GM18909 (cell line): Measurements from ENCODE around the gene ACAD10.
A peak's percentile ranks its signal among the peaks of the same experiment; 100 is the strongest.
"Not testable (repeated sequence)": the region's sequence is repeated elsewhere in the genome, so short reads cannot be mapped to it uniquely, and the experiment has no call there.

Experiments
- ATAC-seq: cut with Tn5 transposase; IDR thresholded peaks from one replicate; pipeline ENCODE4 v1.9.1; 2021; ENCODE audit warnings: mild to moderate bottlenecking; ENCODE audit not compliant: unreplicated experiment, poor library complexity

Gene ACAD10

DNA sequence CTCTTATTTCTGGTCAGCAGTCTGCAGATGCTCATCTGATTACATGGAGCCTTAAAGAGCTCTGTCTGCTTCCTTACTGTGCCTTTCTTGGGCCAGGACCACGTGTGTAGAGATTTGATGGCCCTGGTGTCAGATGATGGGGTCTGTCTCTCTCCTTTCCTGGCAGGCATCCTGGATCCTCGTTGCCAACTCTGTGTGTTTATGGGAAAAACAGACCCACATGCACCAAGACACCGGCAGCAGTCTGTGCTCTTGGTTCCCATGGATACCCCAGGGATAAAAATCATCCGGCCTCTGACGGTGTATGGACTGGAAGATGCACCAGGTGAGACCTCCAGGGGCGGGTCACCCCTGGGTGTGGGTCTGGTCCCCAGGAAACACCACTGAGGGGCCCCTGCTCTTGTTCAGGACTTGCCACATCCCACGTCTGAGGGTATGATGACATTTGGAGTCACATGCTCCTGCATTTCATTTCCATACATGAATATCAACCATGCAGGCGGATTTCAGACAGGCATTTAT, 62.4 kb downstream of the ACAD10 start:
- no peak for ATAC-seq

GRCh38 chr12:111748867-111749266, 63.0 kb downstream of the ACAD10 start:
- no peak for ATAC-seq

DNA sequence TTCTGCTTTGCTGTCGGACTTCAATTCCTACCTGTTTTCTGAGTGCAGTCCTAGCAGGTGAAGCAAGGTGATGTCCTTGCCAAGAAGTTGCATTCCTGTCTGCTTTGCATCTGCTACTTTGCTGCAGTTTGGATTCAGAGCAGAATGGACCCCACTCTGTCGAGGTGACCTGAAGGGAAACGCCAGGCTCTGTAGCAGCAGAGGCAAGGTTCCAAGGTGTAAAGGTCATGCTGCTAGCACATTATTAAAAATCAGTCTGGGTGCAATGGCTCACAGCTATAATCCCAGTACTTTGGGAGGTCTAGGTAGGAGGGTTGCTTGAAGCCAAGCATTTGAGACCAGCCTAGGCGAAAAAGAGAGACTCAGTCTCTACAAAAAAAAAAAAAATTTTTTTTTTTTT, 63.5 kb downstream of the ACAD10 start:
- ATAC-seq: no peak

GRCh38 chr12:111753144-111753881, 67.5 kb downstream of the ACAD10 start:
- ATAC-seq: no peak

- ATAC-seq: no peak
Observed at GRCh38 chr12:111754671-111755070, 68.8 kb downstream of the ACAD10 start.

DNA sequence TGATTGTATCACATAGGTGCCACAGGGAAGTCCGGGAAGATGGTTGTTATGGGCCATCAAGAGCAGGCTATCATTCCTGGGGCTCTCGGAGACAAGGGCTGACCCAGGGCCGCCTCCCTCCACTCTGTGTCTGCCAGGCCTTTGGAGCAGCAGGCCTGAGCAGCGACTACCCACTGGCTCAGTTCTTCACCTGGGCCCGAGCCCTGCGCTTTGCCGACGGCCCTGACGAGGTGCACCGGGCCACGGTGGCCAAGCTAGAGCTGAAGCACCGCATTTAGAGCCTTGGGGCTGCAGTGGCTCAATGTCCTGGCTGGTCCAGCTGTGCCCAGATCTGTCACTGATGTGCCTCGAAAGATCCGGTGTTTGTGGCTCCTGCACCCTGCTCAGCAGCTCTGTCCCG, 70.3 kb downstream of the ACAD10 start:
- ATAC-seq: no peak

DNA sequence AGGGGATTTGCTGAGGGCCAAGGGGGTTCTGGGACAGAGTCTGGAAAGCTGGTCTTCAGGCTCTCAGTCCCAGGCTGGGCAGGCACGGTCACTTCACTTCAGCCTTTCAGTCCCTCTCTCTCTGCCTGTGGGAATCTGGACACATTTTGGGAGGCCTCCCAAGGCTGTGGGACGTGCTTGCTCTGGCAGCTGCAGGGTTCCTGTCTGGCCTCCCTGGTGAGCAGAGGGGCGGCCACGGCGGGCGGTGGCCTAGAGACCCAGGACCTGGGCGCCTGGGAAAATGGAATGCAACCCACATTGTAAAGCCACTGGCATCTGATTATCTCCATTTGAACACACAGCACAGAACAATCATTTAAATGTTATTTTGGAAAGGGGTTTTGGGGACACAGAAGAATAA, 70.8 kb downstream of the ACAD10 start:
- ATAC-seq: no peak

DNA sequence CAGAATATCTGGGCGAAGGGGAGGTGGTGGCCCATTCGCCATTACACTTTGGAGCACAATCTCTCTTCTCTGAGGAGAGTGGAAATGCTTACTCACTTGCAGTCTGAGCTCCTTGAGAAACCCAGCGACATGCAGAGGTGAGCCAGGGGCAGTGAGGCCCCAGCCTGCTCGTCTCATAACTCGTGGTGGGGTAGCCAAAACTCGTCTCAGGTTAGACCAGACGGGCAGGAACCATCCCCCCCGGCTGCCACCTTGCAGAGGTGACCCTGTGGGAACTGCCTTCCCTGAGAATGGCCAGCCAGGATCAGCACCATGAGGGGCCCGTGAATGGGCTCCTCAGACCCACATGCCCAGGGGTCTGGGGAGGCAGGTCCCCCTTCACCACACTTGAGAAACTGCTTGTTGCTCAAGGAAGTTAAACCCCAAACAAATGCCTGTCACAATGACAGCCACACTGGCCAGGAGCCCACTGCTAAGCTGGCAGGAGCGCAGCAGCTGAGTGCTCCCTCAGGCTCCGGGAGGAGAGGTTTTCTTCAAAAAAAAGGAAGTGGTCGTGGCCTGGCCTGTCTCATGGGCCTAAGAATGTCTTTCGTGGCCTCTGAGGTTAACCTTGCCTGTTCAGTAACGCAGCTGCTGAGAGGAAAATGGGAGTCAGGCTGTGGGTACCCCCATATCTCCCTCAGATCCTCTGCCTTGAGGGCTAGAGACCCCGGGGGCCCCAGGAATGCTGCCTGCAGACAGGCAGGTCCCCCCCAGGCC, 71.7 kb downstream of the ACAD10 start:
- peak; percentile 52 for ATAC-seq

DNA sequence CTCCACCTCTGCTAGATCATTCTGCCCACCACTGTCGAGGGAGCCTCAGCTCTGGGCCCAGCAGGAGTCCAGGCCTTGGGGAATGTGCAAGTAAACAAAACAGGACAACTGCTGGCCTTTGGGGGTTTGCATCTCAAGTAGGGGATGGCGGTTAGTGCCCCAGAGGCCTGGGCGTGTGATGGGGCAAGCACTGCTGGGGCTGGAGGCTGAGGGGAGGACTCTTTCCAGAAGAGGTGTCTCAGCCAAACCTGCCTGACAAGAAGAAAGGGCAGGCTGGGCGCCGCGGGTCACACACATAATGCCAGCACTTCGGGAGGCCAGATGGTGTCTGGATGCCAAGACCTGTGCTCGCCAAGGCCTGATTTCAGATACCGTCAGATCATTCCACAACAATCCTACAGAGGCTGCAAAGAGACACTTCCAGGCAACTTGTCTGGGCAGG, 72.3 kb downstream of the ACAD10 start:
- no peak for ATAC-seq

GRCh38 chr12:111759271-111759670, 73.4 kb downstream of the ACAD10 start:
- no peak for ATAC-seq

DNA sequence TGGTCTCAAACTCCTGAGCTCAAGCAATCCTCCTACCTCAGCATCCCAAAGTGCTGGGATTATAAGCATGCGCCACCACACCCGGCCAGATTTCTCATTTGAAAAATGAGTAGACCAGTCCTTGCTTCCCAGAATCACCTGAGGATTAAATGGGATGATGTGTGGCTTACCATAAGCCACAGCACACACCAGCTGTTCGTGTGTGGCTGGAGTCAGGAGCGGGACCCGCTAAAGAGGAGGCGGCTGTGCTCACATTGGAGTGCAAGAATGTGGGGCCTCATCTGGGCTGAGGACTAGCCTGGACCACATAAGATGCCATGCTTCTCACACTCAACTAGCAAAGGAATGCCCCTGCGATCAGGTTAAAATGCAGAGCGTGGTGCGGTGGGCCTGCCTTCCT, 74.1 kb downstream of the ACAD10 start:
- ATAC-seq: no peak

DNA sequence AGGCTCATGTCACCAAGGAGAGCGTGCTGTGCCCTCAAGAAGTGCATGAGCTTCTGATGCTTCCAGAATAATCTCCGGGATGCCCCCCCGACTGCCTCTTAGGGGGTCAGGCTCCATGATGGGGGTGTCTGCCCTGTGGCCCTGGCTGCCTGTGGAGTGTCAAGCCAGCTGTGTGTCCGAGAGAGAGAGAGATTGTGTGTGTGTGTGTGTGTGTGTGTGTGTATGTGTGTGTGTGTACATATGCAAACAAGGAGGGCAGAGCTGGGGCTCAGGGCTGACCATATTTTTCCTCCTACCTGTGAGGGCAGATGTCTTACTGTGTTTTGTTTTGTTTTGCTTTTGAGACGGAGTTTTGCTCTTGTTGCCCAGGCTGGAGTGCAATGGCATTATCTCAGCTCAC, 75.2 kb downstream of the ACAD10 start:
- ATAC-seq: no peak

GRCh38 chr12:111761706-111762105, 75.9 kb downstream of the ACAD10 start:
- ATAC-seq: peak; percentile 30

DNA sequence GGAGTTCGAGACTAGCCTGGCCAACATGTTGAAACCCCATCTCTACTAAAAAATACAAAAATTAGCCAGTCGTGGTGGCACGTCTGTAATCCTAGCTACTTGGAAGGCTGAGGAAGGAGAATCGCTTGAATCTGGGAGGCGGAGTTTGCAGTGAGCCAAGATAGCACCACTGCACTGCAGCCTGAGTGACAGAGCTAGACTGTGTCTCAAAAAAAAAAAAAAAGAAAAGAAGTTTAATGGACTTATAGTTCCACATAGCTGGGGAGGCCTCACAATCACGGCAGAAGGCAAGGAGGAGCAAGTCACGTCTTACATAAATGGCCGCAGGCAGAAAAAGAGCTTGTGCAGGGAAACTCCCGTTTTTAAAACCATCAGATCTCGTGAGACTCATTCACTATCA, 77.7 kb downstream of the ACAD10 start:
- ATAC-seq: not testable (repeated sequence)

DNA sequence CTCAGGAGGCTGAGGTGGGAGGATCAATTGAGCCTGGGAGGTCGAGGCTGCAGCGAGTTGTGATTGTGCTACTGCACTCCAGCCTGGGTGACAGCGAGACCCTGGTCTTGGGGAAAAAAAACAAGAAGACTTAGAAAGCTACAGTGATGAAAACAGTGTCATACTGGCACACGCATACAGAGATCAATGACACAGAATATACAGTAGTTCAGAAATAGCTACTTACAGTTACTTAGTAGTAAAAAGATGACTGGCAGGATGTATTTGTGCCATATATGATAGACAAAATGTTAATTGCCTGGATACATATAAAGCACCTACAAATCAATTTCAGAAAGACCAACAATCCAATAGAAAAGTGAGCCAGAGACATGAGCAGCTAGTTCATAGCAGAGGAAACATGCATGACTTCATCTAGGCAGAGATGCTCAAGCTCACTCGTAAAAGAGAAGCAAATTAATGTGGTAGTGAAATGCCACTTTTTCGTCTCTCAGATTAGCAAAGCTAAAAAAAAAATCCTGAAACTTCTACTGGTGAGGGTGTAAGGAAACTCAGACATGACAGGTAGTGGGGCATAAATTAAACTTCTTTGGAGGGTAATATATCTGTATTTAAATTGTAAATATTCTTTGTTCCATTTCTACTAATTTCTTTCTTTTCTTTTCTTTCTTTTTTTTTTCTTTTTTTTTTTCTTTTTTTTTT, 78.4 kb downstream of the ACAD10 start:
- ATAC-seq: no peak

DNA sequence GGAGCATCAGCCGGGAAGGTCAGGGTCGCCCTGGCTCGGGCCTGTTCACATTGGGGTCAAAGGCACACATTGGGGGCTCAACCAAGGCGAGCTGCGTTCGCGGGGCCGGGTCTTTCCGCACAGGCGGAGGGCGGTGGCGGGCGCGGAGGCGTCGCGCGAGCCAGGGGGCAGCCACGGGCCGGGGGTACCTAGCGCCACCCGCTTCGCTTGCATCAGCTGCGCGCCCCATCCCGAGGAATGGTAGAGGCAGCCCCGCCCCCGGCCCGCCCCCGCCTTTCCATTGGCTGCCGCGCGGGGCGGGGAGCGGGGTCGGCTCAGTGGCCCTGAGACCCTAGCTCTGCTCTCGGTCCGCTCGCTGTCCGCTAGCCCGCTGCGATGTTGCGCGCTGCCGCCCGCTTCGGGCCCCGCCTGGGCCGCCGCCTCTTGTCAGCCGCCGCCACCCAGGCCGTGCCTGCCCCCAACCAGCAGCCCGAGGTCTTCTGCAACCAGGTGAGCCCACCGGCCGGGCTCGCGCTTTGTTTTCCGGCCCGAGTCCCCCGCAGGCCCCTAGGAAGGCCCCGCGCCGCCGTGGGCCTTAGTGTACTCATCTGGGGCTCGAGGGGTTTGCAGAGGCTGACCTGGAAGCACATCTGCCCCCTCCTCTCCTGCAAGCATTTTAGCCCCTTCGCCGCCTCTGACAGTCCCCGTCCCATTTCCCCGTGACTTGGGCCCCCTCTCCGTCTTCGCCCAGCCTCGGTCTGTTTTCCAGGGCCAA, 80.9 kb downstream of the ACAD10 start, which contains the start of gene ALDH2:
ALDH2 (plus strand) TSS at position 326 of the 754 bp plus-strand sequence; CDS start at position 376, 50 bp downstream.
- ATAC-seq: peak; percentile 52

GRCh38 chr12:111767362-111768158, 81.7 kb downstream of the ACAD10 start:
- no peak for ATAC-seq

DNA sequence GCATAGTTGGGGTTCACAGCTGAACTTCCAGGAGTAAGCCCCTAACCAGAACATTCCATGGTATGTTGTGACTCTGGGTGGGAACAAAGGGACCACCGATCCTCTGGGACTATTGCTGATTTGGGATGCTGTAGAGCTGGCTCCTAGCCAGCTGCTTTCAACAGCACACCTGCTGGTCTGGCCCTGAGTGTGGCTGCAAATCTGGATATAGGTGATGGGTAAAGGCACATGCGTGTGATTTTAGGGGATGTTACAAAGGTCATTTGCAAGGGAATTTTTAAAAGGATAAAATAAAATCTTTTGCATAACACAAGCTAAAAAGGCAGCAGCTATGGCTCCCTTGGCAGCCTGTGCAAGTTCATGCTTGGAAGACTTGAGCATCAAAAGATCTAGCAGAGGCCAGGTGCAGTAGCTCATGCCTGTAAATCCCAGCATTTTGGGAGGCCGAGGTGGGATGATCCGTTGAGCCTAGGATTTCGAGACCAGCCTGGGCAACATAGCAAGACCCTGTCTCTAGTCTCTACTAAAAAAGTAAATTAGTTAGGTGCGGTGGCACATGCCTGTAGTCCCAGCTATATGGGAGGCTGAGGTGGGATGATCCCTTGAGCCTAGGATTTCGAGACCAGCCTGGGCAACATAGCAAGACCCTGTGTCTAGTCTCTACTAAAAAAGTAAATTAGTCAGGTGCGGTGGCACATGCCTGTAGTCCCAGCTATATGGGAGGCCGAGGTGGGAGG, 82.5 kb downstream of the ACAD10 start:
- ATAC-seq: no peak

DNA sequence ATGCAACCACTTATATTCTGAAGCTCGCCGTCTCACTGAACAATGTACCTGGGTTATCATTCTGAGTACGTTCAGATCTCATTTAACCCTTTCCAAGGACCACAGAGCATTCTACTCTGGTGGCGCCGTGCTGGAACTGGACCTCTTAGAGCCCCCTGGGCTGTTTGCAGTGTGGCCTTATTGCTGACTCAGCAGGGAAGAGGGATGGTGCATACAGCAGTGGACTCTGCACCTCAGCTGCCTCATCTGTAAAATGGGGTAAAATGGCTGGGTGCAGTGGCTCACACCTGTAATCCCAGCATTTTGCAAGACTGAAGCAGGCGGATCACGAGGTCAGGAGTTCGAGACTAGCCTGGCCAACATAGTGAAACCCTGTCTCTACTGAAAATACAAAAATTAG, 83.7 kb downstream of the ACAD10 start:
- ATAC-seq: no peak
